ENCODE data around the gene CD300C.

DNA sequence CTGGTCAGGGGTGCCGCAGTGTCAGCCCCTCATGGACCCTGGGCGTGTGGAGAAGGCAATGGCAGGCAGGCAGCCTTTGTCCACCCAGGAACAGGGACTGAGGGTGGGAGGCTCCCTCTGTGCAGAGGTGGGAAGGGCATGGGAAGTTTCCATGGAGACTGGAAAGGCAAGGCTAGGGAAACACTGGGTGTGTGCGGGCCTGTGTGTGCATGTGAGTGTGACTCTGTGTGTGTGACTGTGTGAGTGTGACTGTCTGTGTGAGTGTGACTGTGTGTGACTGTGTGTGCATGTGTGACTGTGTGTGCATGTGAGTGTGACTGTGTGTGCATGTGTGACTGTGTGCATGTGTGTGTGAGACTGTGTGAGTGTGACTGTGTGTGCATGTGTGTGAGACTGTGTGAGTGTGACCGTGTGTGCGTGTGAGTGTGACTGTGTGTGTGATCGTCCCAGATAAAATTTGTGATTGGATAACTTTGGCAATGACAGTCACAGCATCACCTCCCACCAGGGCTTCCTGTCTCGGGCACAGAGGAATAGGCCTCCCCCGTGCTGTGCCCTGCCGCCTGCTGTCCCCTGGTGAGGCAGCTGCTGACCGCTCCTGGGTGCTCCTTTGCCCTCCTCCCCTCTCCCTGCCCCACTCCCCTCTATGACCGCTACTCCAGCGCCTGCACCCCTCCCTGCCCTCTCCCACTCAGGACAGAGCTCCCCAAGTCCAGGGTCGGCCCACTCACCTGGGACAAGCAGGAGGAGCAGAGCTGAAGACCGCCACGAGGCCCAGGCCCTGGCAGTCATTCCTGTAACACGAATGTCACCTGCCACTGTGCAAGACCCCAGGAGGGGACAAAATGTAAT is 698 bp downstream of the CD300C start:
- TF ChIP-seq, protein P1, sequence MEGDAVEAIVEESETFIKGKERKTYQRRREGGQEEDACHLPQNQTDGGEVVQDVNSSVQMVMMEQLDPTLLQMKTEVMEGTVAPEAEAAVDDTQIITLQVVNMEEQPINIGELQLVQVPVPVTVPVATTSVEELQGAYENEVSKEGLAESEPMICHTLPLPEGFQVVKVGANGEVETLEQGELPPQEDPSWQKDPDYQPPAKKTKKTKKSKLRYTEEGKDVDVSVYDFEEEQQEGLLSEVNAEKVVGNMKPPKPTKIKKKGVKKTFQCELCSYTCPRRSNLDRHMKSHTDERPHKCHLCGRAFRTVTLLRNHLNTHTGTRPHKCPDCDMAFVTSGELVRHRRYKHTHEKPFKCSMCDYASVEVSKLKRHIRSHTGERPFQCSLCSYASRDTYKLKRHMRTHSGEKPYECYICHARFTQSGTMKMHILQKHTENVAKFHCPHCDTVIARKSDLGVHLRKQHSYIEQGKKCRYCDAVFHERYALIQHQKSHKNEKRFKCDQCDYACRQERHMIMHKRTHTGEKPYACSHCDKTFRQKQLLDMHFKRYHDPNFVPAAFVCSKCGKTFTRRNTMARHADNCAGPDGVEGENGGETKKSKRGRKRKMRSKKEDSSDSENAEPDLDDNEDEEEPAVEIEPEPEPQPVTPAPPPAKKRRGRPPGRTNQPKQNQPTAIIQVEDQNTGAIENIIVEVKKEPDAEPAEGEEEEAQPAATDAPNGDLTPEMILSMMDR (IDR thresholded peaks at IDR 0.05; ENCODE audit: low read depth, low read length): no peak
- no peak for TF ChIP-seq EZH2phosphoT487 (IDR thresholded peaks at IDR 0.05; ENCODE audit: low read depth)

All from OCI-LY3 (cell line).